CD8-positive, alpha-beta memory T cell (primary cell): ENCODE results near the gene DDX1. TPM values are rescaled to one million over a fixed set of nuclear protein-coding genes. Genes with fewer than 3 reads are reported as not detected.
"Not testable (repeated sequence)": the region's sequence is repeated elsewhere in the genome, so short reads cannot be mapped to it uniquely, and the experiment has no call there.

Experiments
- CTCF ChIA-PET: fragments of 350-600 bp; sonication (Branson Sonifier 250); formaldehyde crosslinking; loops from one replicate; lab custom pipeline; 2021; ENCODE audit warnings: antibody characterized with exemption; lab: Charles Lee
- POLR2A ChIA-PET: fragments of 350-600 bp; sonication (Branson Sonifier 250); formaldehyde crosslinking; loops from one replicate; lab custom pipeline; 2021; ENCODE audit warnings: antibody characterized with exemption; lab: Charles Lee
- DNase-seq, 5 donors: peaks; one replicate each; pipeline versions ENCODE4 v3.0.0 to v3.0.0-alpha.2; 2020 to 2022; ENCODE audit warnings: mixed read lengths in 1 of 5
- H3K27ac ChIP-seq: one replicate; pipeline ENCODE4 v1.7.0; 2013; ENCODE audit warnings: low read depth, mild to moderate bottlenecking, low read length, moderate library complexity
- H3K27me3 ChIP-seq: 2 replicates; pipeline ENCODE4 v1.7.0; 2013; ENCODE audit warnings: low read length, mild to moderate bottlenecking; ENCODE audit not compliant: insufficient read depth, poor library complexity, severe bottlenecking
- H3K36me3 ChIP-seq: 2 replicates; pipeline ENCODE4 v1.7.0; 2013; ENCODE audit warnings: mild to moderate bottlenecking, low read length, moderate library complexity; ENCODE audit not compliant: insufficient read depth
- H3K4me1 ChIP-seq: 2 replicates; pipeline ENCODE4 v1.7.0; 2013; ENCODE audit warnings: mild to moderate bottlenecking, low read length, moderate library complexity; ENCODE audit not compliant: insufficient read depth
- H3K4me3 ChIP-seq: 2 replicates; pipeline ENCODE4 v1.7.0; 2013; ENCODE audit warnings: mild to moderate bottlenecking, low read length
- H3K9me3 ChIP-seq: 2 replicates; pipeline ENCODE4 v1.7.0; 2013; ENCODE audit warnings: mild to moderate bottlenecking, low read length
- H3K27ac Mint-ChIP-seq, 8 donors: one replicate each; pipeline ENCODE4 v1.8.0; 2020 to 2021; ENCODE audit warnings: mixed read lengths in 8 of 8, mild to moderate bottlenecking in 6 of 8, inconsistent platforms in 3 of 8, moderate library complexity in 3 of 8
- H3K27me3 Mint-ChIP-seq, 2 donors: one replicate each; pipeline ENCODE4 v1.8.0; 2020 to 2021; ENCODE audit warnings: mixed read lengths in 2 of 2, mild to moderate bottlenecking in 1 of 2, moderate library complexity in 1 of 2
- H3K36me3 Mint-ChIP-seq, 3 donors: one replicate each; pipeline ENCODE4 v1.8.0; 2020 to 2021; ENCODE audit warnings: mixed read lengths in 3 of 3, inconsistent platforms in 1 of 3, mild to moderate bottlenecking in 1 of 3
- H3K4me1 Mint-ChIP-seq, 3 donors: one replicate each; pipeline ENCODE4 v1.8.0; 2020 to 2021; ENCODE audit warnings: mixed read lengths in 3 of 3, inconsistent platforms in 1 of 3, mild to moderate bottlenecking in 1 of 3
- H3K4me3 Mint-ChIP-seq, 7 donors: one replicate each; pipeline ENCODE4 v1.8.0; 2020 to 2021; ENCODE audit warnings: mixed read lengths in 7 of 7, mild to moderate bottlenecking in 6 of 7, moderate library complexity in 4 of 7, inconsistent platforms in 2 of 7
- H3K9me3 Mint-ChIP-seq, 5 donors: one replicate each; pipeline ENCODE4 v1.8.0; 2020 to 2022; ENCODE audit warnings: mixed read lengths in 5 of 5, mild to moderate bottlenecking in 3 of 5, moderate library complexity in 2 of 5, inconsistent platforms in 1 of 5
- polyA plus RNA-seq: library from polyadenylated mRNA; unstranded; fragments of 300-500 nt; fragmentation: Illumina TruSeq; gene quantifications from one replicate; pipeline ENCODE4 v1.2.3, GENCODE V29; 2021
- total RNA-seq, 2 experiments: library from RNA; stranded (reverse); gene quantifications; one replicate each; pipeline ENCODE4 v1.2.3, GENCODE V29; 2021

DDX1 gene
- total and polyA plus RNA-seq, 3 experiments from 2014 or later = 54.1 to 137 (median 132) TPM

DNA sequence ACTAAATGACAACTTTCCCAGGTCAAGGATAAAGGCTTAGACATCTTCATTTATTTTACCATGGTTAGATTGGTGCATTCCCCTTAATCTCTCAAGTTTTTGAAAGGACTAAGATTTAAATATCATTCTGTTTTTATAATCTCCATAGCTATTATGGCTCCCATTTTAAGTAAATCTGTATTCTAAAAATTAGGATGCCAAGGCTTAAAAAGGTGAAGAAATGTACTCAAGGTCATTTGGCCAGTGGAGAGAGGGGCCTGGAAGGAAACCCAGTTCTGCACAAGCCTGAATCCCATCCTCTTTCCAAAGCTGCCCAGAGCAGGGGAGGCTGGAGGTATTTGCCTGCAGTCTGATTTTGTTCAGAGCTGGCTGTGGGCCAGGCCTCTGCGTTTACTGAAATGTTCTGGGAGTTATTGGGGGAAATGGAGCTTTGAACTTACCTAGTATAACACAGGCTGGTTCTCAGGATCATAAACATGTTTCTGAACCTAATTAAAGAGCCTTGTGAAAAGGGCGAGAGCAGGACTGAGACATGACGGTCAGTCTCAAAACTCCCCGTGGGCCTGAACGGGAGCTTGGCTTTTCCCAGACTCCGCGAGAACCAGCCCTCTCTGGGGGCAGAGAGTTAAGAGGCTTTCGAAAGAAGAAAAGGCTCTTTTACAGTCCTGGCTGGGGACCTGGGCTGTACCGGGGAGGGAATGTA lies 85.6 kb downstream of the DDX1 start:
- H3K27ac Mint-ChIP-seq = no peak overlapping the region
- Histone ChIP-seq H3K36me3 (no peaks in the 10 kb centered on the region), H3K4me1 (no peaks in the 10 kb centered on the region), H3K9me3 (no peaks in the 10 kb centered on the region), H3K4me3 (no peak overlapping the region), H3K27ac (no peak overlapping the region), H3K27me3 (no peaks in the 10 kb centered on the region)
- H3K4me3 Mint-ChIP-seq = no peak overlapping the region
- H3K27me3 Mint-ChIP-seq = peaks cover 6 to 18% of the 10 kb centered on the region in 2 donors
- POLR2A ChIA-PET = no interaction called here
- DNase-seq = no peak
- CTCF ChIA-PET = no interaction called here
- H3K4me1 Mint-ChIP-seq = no peaks in the 10 kb centered on the region
- no peaks in the 10 kb centered on the region for H3K9me3 Mint-ChIP-seq
- no peaks in the 10 kb centered on the region for H3K36me3 Mint-ChIP-seq

GRCh38 chr2:15678346-15678745 lies 86.7 kb downstream of the DDX1 start:
- H3K9me3 ChIP-seq = no peaks in the 10 kb centered on the region
- H3K4me3 ChIP-seq = no peak overlapping the region
- DNase-seq = no peak
- POLR2A ChIA-PET = no interaction called here
- H3K27me3 ChIP-seq = no peaks in the 10 kb centered on the region
- H3K4me1 Mint-ChIP-seq = no peaks in the 10 kb centered on the region
- H3K9me3 Mint-ChIP-seq = no peaks in the 10 kb centered on the region
- H3K27me3 Mint-ChIP-seq = peaks cover 2 to 10% of the 10 kb centered on the region in 2 donors
- H3K36me3 Mint-ChIP-seq = no peaks in the 10 kb centered on the region
- H3K4me3 Mint-ChIP-seq = no peak overlapping the region
- no peak overlapping the region for H3K27ac ChIP-seq
- CTCF ChIA-PET = no interaction called here
- H3K36me3 ChIP-seq = no peaks in the 10 kb centered on the region
- H3K27ac Mint-ChIP-seq = no peak overlapping the region
- H3K4me1 ChIP-seq = no peaks in the 10 kb centered on the region

GRCh38 chr2:15678909-15679308 lies 87.2 kb downstream of the DDX1 start:
- Histone ChIP-seq H3K36me3 (no peaks in the 10 kb centered on the region), H3K4me1 (no peaks in the 10 kb centered on the region), H3K4me3 (no peak overlapping the region), H3K9me3 (no peaks in the 10 kb centered on the region), H3K27me3 (no peaks in the 10 kb centered on the region), H3K27ac (no peak overlapping the region)
- ChIA-PET CTCF (no interaction called here), POLR2A (no interaction called here)
- Mint-ChIP-seq H3K27me3 (peaks cover 2 to 5% of the 10 kb centered on the region in 2 donors), H3K9me3 (no peaks in the 10 kb centered on the region), H3K4me3 (no peak overlapping the region), H3K27ac (no peak overlapping the region), H3K36me3 (no peaks in the 10 kb centered on the region), H3K4me1 (no peaks in the 10 kb centered on the region)
- no peak for DNase-seq

DNA sequence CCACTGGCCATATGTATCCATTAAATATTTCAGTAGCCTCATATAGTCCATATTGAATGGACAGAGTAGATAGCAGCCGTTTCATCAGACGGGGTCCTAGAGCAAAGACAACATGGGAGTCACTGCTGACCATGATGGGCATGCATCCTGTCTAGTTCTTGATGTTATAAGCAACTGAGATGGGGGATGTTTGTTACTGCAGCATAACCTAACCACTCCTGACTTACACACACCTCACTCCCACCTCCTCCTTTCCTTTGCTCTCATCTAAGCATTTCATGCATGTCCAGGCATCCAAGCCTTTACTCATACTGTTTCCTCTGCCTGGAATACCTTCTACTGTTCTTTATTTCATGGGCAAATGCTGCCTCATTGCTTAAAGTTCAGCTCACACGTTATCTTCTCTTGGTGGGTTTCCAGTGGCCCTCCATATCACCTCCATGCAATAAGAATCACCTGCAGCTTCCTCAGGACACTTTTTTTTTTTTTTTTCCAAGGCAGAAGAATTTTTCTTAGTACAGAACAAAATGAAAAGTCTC lies 87.8 kb downstream of the DDX1 start:
- CTCF ChIA-PET = no interaction called here
- Mint-ChIP-seq H3K27ac (no peak overlapping the region), H3K9me3 (no peaks in the 10 kb centered on the region), H3K36me3 (no peaks in the 10 kb centered on the region), H3K4me3 (no peak overlapping the region), H3K4me1 (no peaks in the 10 kb centered on the region), H3K27me3 (peaks cover 2 to 3% of the 10 kb centered on the region in 2 donors)
- DNase-seq = no peak
- Histone ChIP-seq H3K4me1 (no peaks in the 10 kb centered on the region), H3K27me3 (no peaks in the 10 kb centered on the region), H3K9me3 (no peaks in the 10 kb centered on the region), H3K4me3 (no peak overlapping the region), H3K27ac (no peak overlapping the region), H3K36me3 (no peaks in the 10 kb centered on the region)
- POLR2A ChIA-PET = no interaction called here

DNA sequence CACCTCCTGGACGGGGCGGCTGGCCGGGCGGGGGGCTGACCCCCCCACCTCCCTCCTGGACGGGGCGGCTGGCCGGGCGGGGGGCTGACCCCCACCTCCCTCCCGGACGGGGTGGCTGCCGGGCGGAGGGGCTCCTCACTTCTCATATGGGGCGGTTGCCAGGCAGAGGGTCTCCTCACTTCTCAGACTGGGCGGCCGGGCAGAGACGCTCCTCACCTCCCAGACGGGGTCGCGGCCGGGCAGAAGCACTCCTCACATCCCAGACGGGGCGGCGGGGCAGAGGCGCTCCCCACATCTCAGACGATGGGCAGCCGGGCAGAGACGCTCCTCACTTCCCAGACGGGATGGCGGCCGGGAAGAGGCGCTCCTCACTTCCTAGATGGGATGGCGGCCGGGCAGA lies 88.5 kb downstream of the DDX1 start:
- H3K36me3 Mint-ChIP-seq, H3K4me1 ChIP-seq, H3K4me3 ChIP-seq, H3K36me3 ChIP-seq, H3K4me1 Mint-ChIP-seq, H3K4me3 Mint-ChIP-seq, H3K27me3 ChIP-seq, H3K27ac Mint-ChIP-seq, H3K27ac ChIP-seq, DNase-seq, H3K9me3 Mint-ChIP-seq, CTCF ChIA-PET, H3K9me3 ChIP-seq, H3K27me3 Mint-ChIP-seq, POLR2A ChIA-PET: not testable (repeated sequence)

Other genes with a start within 250 kb of the DDX1 start
- 10 to 100 TPM; 30.6 to 34.1 TPM for gene NBAS, start 30.5 kb upstream of the DDX1 start, total RNA-seq
- 22.0 TPM for gene NBAS, start 30.5 kb upstream of the DDX1 start, polyA plus RNA-seq